HCT116 (cell line): Measurements from ENCODE around the gene NCOA6. TPM values are rescaled to one million over a fixed set of nuclear protein-coding genes. Genes with fewer than 3 reads are reported as not detected.

Experiments used
- ATAC-seq: fragments of 200-7000 bp; cut with Tn5 transposase; 2 replicates; pipeline ENCODE4 v1.9.1; 2020; ENCODE audit warnings: mild to moderate bottlenecking, moderate library complexity
- BruUV-seq: library from RNA; stranded (reverse); fragments of 400-500 nt; replicated peaks from 2 replicates; lab custom pipeline; 2021; lab: Mats Ljungman, UMichigan
- CTCF ChIA-PET: fragments of 300-600 bp; sonication (Branson Sonifier 250); formaldehyde crosslinking; loops from one replicate; lab custom pipeline; 2021; ENCODE audit warnings: antibody characterized with exemption; lab: Charles Lee
- POLR2A ChIA-PET: fragments of 300-600, 350-600 bp; sonication (Branson Sonifier 250); formaldehyde crosslinking; loops from one replicate; lab custom pipeline; 2021; ENCODE audit warnings: antibody characterized with exemption; lab: Charles Lee
- RAD21 ChIA-PET, 2 experiments: fragments of 300-600 bp; sonication (Branson Sonifier 250); formaldehyde crosslinking; loops; one replicate each; lab custom pipeline; 2023; ENCODE audit warnings: low total read pairs in 2 of 2; ENCODE audit not compliant: uncharacterized antibody in 2 of 2, unreplicated experiment in 2 of 2, low non-redundant PET in 1 of 2; lab: Charles Lee
- DNase-seq: peaks from one replicate; pipeline ENCODE4 v3.0.0-alpha.2; 2010; ENCODE audit warnings: low read depth, low spot score
- H2AFZ ChIP-seq: fragments of 200-600 bp; shearing (Covaris generic), sonication (generic); 2 replicates; pipeline ENCODE4 v1.6.1; 2017; ENCODE audit warnings: low read depth, mixed run types, mixed read lengths, antibody characterized with exemption, low read length; ENCODE audit not compliant: poor library complexity, severe bottlenecking
- H3K27ac ChIP-seq: 2 replicates; pipeline ENCODE4 v1.5.1; 2012; ENCODE audit warnings: low read depth, low read length
- H3K27me3 ChIP-seq: fragments of 200-600 bp; sonication (generic); 2 replicates; pipeline ENCODE4 v1.6.1; 2016; ENCODE audit warnings: mixed run types, low read length, mixed read lengths; ENCODE audit not compliant: insufficient read depth
- H3K36me3 ChIP-seq, 2 experiments: fragments of 200-500 bp in 1 of 2; fragments of 200-600 bp in 1 of 2; sonication (Bioruptor generic) in 1 of 2; sonication (generic) in 1 of 2; 2 replicates each; pipeline versions ENCODE4 v1.5.1 to v1.6.1; 2014 to 2016; ENCODE audit warnings: low read length in 2 of 2, inconsistent platforms in 1 of 2, mixed read lengths in 1 of 2, mixed run types in 1 of 2; ENCODE audit not compliant: insufficient read depth in 2 of 2, control insufficient read depth in 1 of 2
- H3K4me1 ChIP-seq, 2 experiments: fragments of 200-600 bp in 1 of 2; sonication (generic) in 1 of 2; 2 replicates each; pipeline versions ENCODE4 v1.5.1 to v1.6.1; 2012 to 2017; ENCODE audit warnings: low read length in 2 of 2, inconsistent platforms in 1 of 2, mild to moderate bottlenecking in 1 of 2, mixed read lengths in 1 of 2, mixed run types in 1 of 2, moderate library complexity in 1 of 2; ENCODE audit not compliant: insufficient read depth in 2 of 2, control insufficient read depth in 1 of 2
- H3K4me2 ChIP-seq: fragments of 200-600 bp; sonication (generic); 2 replicates; pipeline ENCODE4 v1.6.1; 2017; ENCODE audit warnings: mixed run types, low read length, mixed read lengths
- H3K4me3 ChIP-seq, 2 experiments: fragments of 200-600 bp in 1 of 2; sonication (generic) in 1 of 2; replicated peaks in 1 of 2; 2 replicates each; pipeline ENCODE4 v1.5.1; 2011 to 2016; ENCODE audit warnings: low read length in 2 of 2, control low read depth in 1 of 2, low read depth in 1 of 2, mild to moderate bottlenecking in 1 of 2, mixed read lengths in 1 of 2, mixed run types in 1 of 2
- H3K79me2 ChIP-seq: fragments of 200-600 bp; sonication (generic); 2 replicates; pipeline ENCODE4 v1.6.1; 2017; ENCODE audit warnings: mild to moderate bottlenecking, mixed run types, low read length, moderate library complexity, mixed read lengths; ENCODE audit not compliant: insufficient read depth
- H3K9ac ChIP-seq: fragments of 200-600 bp; sonication (generic); 2 replicates; pipeline ENCODE4 v1.6.1; 2016; ENCODE audit warnings: low read length, mixed read lengths
- H3K9me2 ChIP-seq: fragments of 200-600 bp; sonication (generic), shearing (Covaris generic); 2 replicates; pipeline ENCODE4 v1.6.1; 2017; ENCODE audit warnings: mixed run types, mild to moderate bottlenecking, moderate library complexity; ENCODE audit not compliant: insufficient read depth
- H3K9me3 ChIP-seq, 2 experiments: fragments of 200-500 bp in 1 of 2; fragments of 200-600 bp in 1 of 2; sonication (Bioruptor generic) in 1 of 2; sonication (generic) in 1 of 2; 2 replicates each; pipeline ENCODE4 v1.6.1; 2014 to 2017; ENCODE audit warnings: low read length in 2 of 2, mixed read lengths in 2 of 2, inconsistent platforms in 1 of 2, low read depth in 1 of 2, mild to moderate bottlenecking in 1 of 2, mixed run types in 1 of 2, moderate library complexity in 1 of 2; ENCODE audit not compliant: control insufficient read depth in 1 of 2, insufficient read depth in 1 of 2
- H4K20me1 ChIP-seq: fragments of 200-600 bp; sonication (generic), shearing (Covaris generic); 2 replicates; pipeline ENCODE4 v1.6.1; 2017; ENCODE audit warnings: mixed run types, mild to moderate bottlenecking, moderate library complexity; ENCODE audit not compliant: insufficient read depth
- CBX3 ChIP-seq: IDR thresholded peaks from 2 replicates; pipeline ENCODE4 v1.6.1; 2012; ENCODE audit warnings: low read depth
- EGR1 ChIP-seq: IDR thresholded peaks from 2 replicates; pipeline ENCODE4 v1.6.1; 2012; ENCODE audit warnings: low read depth
- ELF1 ChIP-seq: IDR thresholded peaks from 2 replicates; pipeline ENCODE4 v1.6.1; 2012; ENCODE audit warnings: low read depth, borderline replicate concordance
- EZH2 ChIP-seq: fragments of 200-600 bp; sonication (generic); IDR thresholded peaks from 2 replicates; pipeline ENCODE4 v1.6.1; 2017; ENCODE audit warnings: antibody characterized with exemption, mixed run types
- EZH2phosphoT487 ChIP-seq: fragments of 200-600 bp; IDR thresholded peaks from 2 replicates; pipeline ENCODE4 v1.6.1; 2018; ENCODE audit warnings: antibody characterized with exemption, borderline replicate concordance
- FOSL1 ChIP-seq: IDR thresholded peaks from 2 replicates; pipeline ENCODE4 v1.6.1; 2012; ENCODE audit warnings: low read depth
- MAX ChIP-seq: IDR thresholded peaks from 2 replicates; pipeline ENCODE4 v1.6.1; 2012
- POLR2A ChIP-seq: IDR thresholded peaks from 2 replicates; pipeline ENCODE4 v1.7.0; 2011; ENCODE audit warnings: borderline replicate concordance; ENCODE audit not compliant: insufficient read depth, insufficient read length; ENCODE audit errors: extremely low read depth
- POLR2AphosphoS5 ChIP-seq: IDR thresholded peaks from 2 replicates; pipeline ENCODE4 v1.6.1; 2011; ENCODE audit warnings: mild to moderate bottlenecking, low read depth, low read length, moderate library complexity
- RAD21 ChIP-seq: IDR thresholded peaks from 2 replicates; pipeline ENCODE4 v1.6.1; 2012; ENCODE audit warnings: low read depth, mild to moderate bottlenecking
- SIN3A ChIP-seq: IDR thresholded peaks from 2 replicates; pipeline ENCODE4 v1.6.1; 2012; ENCODE audit warnings: low read depth
- SRF ChIP-seq: IDR thresholded peaks from 2 replicates; pipeline ENCODE4 v1.6.1; 2012; ENCODE audit warnings: low read depth
- TCF7L2 ChIP-seq: IDR thresholded peaks from 2 replicates; pipeline ENCODE4 v1.7.0; 2011; ENCODE audit warnings: borderline replicate concordance, inconsistent platforms; ENCODE audit not compliant: insufficient read depth, insufficient read length; ENCODE audit errors: extremely low read depth
- YY1 ChIP-seq: IDR thresholded peaks from 2 replicates; pipeline ENCODE4 v1.6.1; 2011; ENCODE audit warnings: low read length, low read depth, moderate library complexity, mild to moderate bottlenecking; ENCODE audit not compliant: insufficient replicate concordance; ENCODE audit errors: extremely low read depth
- ZFX ChIP-seq: fragments of 450-650 bp; IDR thresholded peaks from 2 replicates; pipeline ENCODE4 v1.6.1; 2017
- ZNF274 ChIP-seq: fragments of 200-500 bp; sonication (Bioruptor generic); IDR thresholded peaks from 2 replicates; pipeline ENCODE4 v1.6.1; 2014; ENCODE audit warnings: mild to moderate bottlenecking, low read depth, low read length, inconsistent platforms
- intact Hi-C: fragments of 100-400 bp; cut with micrococcal nuclease; formaldehyde crosslinking; loops from 2 replicates; pipeline ENCODE4 v1.10.0; 2022
- total RNA-seq: library from RNA; stranded (reverse); gene quantifications from one replicate; pipeline ENCODE4 v1.2.1, GENCODE V29; 2021; ENCODE audit not compliant: unreplicated experiment
- TF ChIP-seq, protein P1 (sequence below): IDR thresholded peaks from 2 replicates; pipeline ENCODE4 v1.6.1; 2011; ENCODE audit warnings: mild to moderate bottlenecking, low read length, moderate library complexity; ENCODE audit not compliant: insufficient replicate concordance; ENCODE audit errors: extremely low read depth
- TF ChIP-seq, protein P2 (sequence below): IDR thresholded peaks from 2 replicates; pipeline ENCODE4 v1.6.1; 2012

NCOA6 gene
- total RNA-seq, 1 experiment from 2014 or later: 24.8 TPM

- intact Hi-C loops: no loop called here
- peaks cover 0 to 2% of the 10 kb centered on the region in 2 experiments; a peak in 2 of 4 replicates for H3K36me3 ChIP-seq
- no peak overlapping the region for H3K4me3 ChIP-seq
- H3K79me2 ChIP-seq: no peaks in the 10 kb centered on the region
- BruUV-seq: no TSS peak
- DNase-seq (no peak), ATAC-seq (no peak)
- CTCF ChIA-PET: no interaction called here
- H3K27me3 ChIP-seq: no peaks in the 10 kb centered on the region
- TF ChIP-seq ELF1 (no peak), POLR2A (no peak), RAD21 (no peak), YY1 (no peak), TCF7L2 (no peak), EZH2 (no peak), EGR1 (no peak), ZFX (no peak)
- no peak overlapping the region for H2AFZ ChIP-seq
- no peaks in the 10 kb centered on the region for H4K20me1 ChIP-seq
- H3K4me1 ChIP-seq: no peaks in the 10 kb centered on the region
- H3K9ac ChIP-seq: no peak overlapping the region
- H3K9me3 ChIP-seq: no peaks in the 10 kb centered on the region
- no peaks in the 10 kb centered on the region for H3K9me2 ChIP-seq
- H3K27ac ChIP-seq: no peak overlapping the region
- RAD21 ChIA-PET: no interaction called here
- no peak overlapping the region for H3K4me2 ChIP-seq
- POLR2A ChIA-PET: no interaction called here
These were observed 37.3 kb upstream of the NCOA6 start for GRCh38 chr20:34862724-34863123.

- DNase-seq (no peak), ATAC-seq (no peak)
- no peaks in the 10 kb centered on the region for H4K20me1 ChIP-seq
- TF ChIP-seq ZFX (no peak), EGR1 (no peak), POLR2AphosphoS5 (no peak), POLR2A (no peak), YY1 (no peak), SIN3A (no peak), SRF (no peak), ZNF274 (no peak), ELF1 (no peak), EZH2phosphoT487 (no peak), FOSL1 (no peak), TCF7L2 (no peak), CBX3 (no peak), MAX (no peak), RAD21 (no peak)
- TF ChIP-seq, protein P1, sequence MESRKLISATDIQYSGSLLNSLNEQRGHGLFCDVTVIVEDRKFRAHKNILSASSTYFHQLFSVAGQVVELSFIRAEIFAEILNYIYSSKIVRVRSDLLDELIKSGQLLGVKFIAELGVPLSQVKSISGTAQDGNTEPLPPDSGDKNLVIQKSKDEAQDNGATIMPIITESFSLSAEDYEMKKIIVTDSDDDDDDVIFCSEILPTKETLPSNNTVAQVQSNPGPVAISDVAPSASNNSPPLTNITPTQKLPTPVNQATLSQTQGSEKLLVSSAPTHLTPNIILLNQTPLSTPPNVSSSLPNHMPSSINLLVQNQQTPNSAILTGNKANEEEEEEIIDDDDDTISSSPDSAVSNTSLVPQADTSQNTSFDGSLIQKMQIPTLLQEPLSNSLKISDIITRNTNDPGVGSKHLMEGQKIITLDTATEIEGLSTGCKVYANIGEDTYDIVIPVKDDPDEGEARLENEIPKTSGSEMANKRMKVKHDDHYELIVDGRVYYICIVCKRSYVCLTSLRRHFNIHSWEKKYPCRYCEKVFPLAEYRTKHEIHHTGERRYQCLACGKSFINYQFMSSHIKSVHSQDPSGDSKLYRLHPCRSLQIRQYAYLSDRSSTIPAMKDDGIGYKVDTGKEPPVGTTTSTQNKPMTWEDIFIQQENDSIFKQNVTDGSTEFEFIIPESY: no peak
- TF ChIP-seq, protein P2, sequence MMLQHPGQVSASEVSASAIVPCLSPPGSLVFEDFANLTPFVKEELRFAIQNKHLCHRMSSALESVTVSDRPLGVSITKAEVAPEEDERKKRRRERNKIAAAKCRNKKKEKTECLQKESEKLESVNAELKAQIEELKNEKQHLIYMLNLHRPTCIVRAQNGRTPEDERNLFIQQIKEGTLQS: no peak
- no peaks in the 10 kb centered on the region for H3K9me2 ChIP-seq
- H3K27me3 ChIP-seq: no peaks in the 10 kb centered on the region
- no peaks in the 10 kb centered on the region for H3K9me3 ChIP-seq
- POLR2A ChIA-PET: no interaction called here
- CTCF ChIA-PET: no interaction called here
- no peak overlapping the region for H3K27ac ChIP-seq
- no peak overlapping the region for H3K9ac ChIP-seq
- peaks cover 0 to 2% of the 10 kb centered on the region in 2 experiments; a peak in 2 of 4 replicates for H3K36me3 ChIP-seq
- no peak overlapping the region for H3K4me3 ChIP-seq
- H3K4me2 ChIP-seq: no peak overlapping the region
- H3K4me1 ChIP-seq: no peaks in the 10 kb centered on the region
- H3K79me2 ChIP-seq: no peaks in the 10 kb centered on the region
- RAD21 ChIA-PET: no interaction called here
- no TSS peak for BruUV-seq
- intact Hi-C loops: no loop called here
- no peak overlapping the region for H2AFZ ChIP-seq
These were observed 36.1 kb upstream of the NCOA6 start for GRCh38 chr20:34861386-34862084.
